SK-N-SH treated with all-trans-retinoic acid at 6 μM for 48 hours (cell line): ENCODE measurements around the gene MAST1.

Experiments used
- ATAC-seq: fragments of 200-7000 bp; cut with Tn5 transposase; 3 replicates; pipeline ENCODE4 v1.9.1; 2020; ENCODE audit warnings: mild to moderate bottlenecking, moderate library complexity
- ARNTL ChIP-seq: fragments of 450-650 bp; formaldehyde crosslinking; IDR thresholded peaks from 2 replicates; pipeline ENCODE4 v1.5.0; 2020; ENCODE audit warnings: low read depth, mild to moderate bottlenecking, moderate library complexity, borderline replicate concordance
- BACH2 ChIP-seq: fragments of 250-450 bp; sonication (Bioruptor Pico); IDR thresholded peaks from 2 replicates; pipeline ENCODE4 v1.9.0; 2021; ENCODE audit warnings: mild to moderate bottlenecking, borderline replicate concordance
- CSRNP3 ChIP-seq: fragments of 250-450 bp; sonication (Bioruptor Pico); IDR thresholded peaks from 2 replicates; pipeline ENCODE4 v1.5.1; 2021; ENCODE audit warnings: mild to moderate bottlenecking, moderate library complexity
- ESRRG ChIP-seq: fragments of 250-450 bp; sonication (Bioruptor Pico); IDR thresholded peaks from 2 replicates; pipeline ENCODE4 v1.6.1; 2021; ENCODE audit warnings: mild to moderate bottlenecking
- GLIS3 ChIP-seq: fragments of 250-450 bp; sonication (Bioruptor Pico); IDR thresholded peaks from 2 replicates; pipeline ENCODE4 v1.5.0; 2020; ENCODE audit warnings: mild to moderate bottlenecking, moderate library complexity
- ISL1 ChIP-seq: fragments of 250-450 bp; sonication (Bioruptor Pico); IDR thresholded peaks from 2 replicates; pipeline ENCODE4 v2.1.2; 2022; ENCODE audit warnings: mild to moderate bottlenecking, moderate library complexity
- OSR1 ChIP-seq: fragments of 250-450 bp; sonication (Bioruptor Pico); IDR thresholded peaks from 2 replicates; pipeline ENCODE4 v1.8.0; 2022; ENCODE audit warnings: moderate library complexity, mild to moderate bottlenecking, inconsistent platforms
- PATZ1 ChIP-seq: fragments of 250-450 bp; sonication (Bioruptor Pico); IDR thresholded peaks from 2 replicates; pipeline ENCODE4 v1.8.0; 2020; ENCODE audit warnings: mild to moderate bottlenecking, moderate library complexity, borderline replicate concordance
- POU6F1 ChIP-seq: fragments of 250-450 bp; sonication (Bioruptor Pico); IDR thresholded peaks from 2 replicates; pipeline ENCODE4 v1.8.0; 2021; ENCODE audit warnings: low read depth, mild to moderate bottlenecking, moderate library complexity, borderline replicate concordance
- PPARA ChIP-seq: fragments of 250-450 bp; sonication (Bioruptor Pico); IDR thresholded peaks from 2 replicates; pipeline ENCODE4 v1.5.0; 2020; ENCODE audit warnings: mild to moderate bottlenecking, borderline replicate concordance
- RARB ChIP-seq: fragments of 250-450 bp; sonication (Bioruptor Pico); IDR thresholded peaks from 2 replicates; pipeline ENCODE4 v1.8.0; 2021; ENCODE audit warnings: mild to moderate bottlenecking, moderate library complexity
- SNAI2 ChIP-seq: fragments of 250-450 bp; sonication (Bioruptor Pico); IDR thresholded peaks from 2 replicates; pipeline ENCODE4 v1.5.0; 2020; ENCODE audit warnings: mild to moderate bottlenecking, moderate library complexity
- TCF4 ChIP-seq: fragments of 250-450 bp; sonication (Bioruptor Pico); IDR thresholded peaks from 2 replicates; pipeline ENCODE4 v1.8.0; 2021; ENCODE audit warnings: mild to moderate bottlenecking, moderate library complexity, borderline replicate concordance
- TSHZ2 ChIP-seq: fragments of 250-450 bp; sonication (Bioruptor Pico); IDR thresholded peaks from 2 replicates; pipeline ENCODE4 v1.5.0; 2020; ENCODE audit warnings: mild to moderate bottlenecking, moderate library complexity
- ZC3H10 ChIP-seq: fragments of 250-450 bp; sonication (Bioruptor Pico); IDR thresholded peaks from 2 replicates; pipeline ENCODE4 v1.5.1; 2021; ENCODE audit warnings: mild to moderate bottlenecking, moderate library complexity
- ZFP3 ChIP-seq: fragments of 250-450 bp; sonication (Bioruptor Pico); IDR thresholded peaks from 2 replicates; pipeline ENCODE4 v1.5.0; 2020; ENCODE audit warnings: mild to moderate bottlenecking, moderate library complexity
- ZNF565 ChIP-seq: fragments of 450-650 bp; formaldehyde crosslinking; conservative IDR thresholded peaks from 2 replicates; pipeline ENCODE4 v1.5.0; 2020; ENCODE audit warnings: low read depth, mild to moderate bottlenecking, moderate library complexity
- ZNF70 ChIP-seq: fragments of 450-650 bp; formaldehyde crosslinking; IDR thresholded peaks from 2 replicates; pipeline ENCODE4 v1.5.0; 2020; ENCODE audit warnings: mild to moderate bottlenecking, moderate library complexity
- ZNF8 ChIP-seq: fragments of 450-650 bp; formaldehyde crosslinking; IDR thresholded peaks from 2 replicates; pipeline ENCODE4 v1.5.0; 2020; ENCODE audit warnings: mild to moderate bottlenecking, moderate library complexity

The MAST1 gene

GRCh38 chr19:12912571-12912970 is 74.3 kb downstream of the MAST1 start:
- TF ChIP-seq ZFP3 (CRISPR knock-in tag) (no peak), CSRNP3 (CRISPR knock-in tag) (no peak), ESRRG (CRISPR knock-in tag) (no peak), RARB (CRISPR knock-in tag) (no peak), SNAI2 (CRISPR knock-in tag) (no peak), GLIS3 (no peak), POU6F1 (no peak), ARNTL (CRISPR knock-in tag) (no peak), ZC3H10 (no peak), BACH2 (CRISPR knock-in tag) (no peak), ZNF70 (no peak), ISL1 (no peak), ZNF8 (CRISPR knock-in tag) (no peak), TSHZ2 (CRISPR knock-in tag) (no peak), OSR1 (CRISPR knock-in tag) (no peak), TCF4 (CRISPR knock-in tag) (no peak), PPARA (no peak), PATZ1 (no peak), ZNF565 (CRISPR knock-in tag) (no peak)
- ATAC-seq: no peak; the same call in 2 of the 3 replicates

- TF ChIP-seq TSHZ2 (CRISPR knock-in tag) (peak; percentile 63; the same call in 1 of the 2 replicates), ZNF70 (0 out of 2 replicates have a peak, but pooled peaks have one; percentile 13), ARNTL (CRISPR knock-in tag) (no peak)
- peak; percentile 73 for ATAC-seq
Measured at GRCh38 chr19:12913011-12913561, 74.8 kb downstream of the MAST1 start.
